IMR-90 (cell line): Measurements from ENCODE around the gene BCL2L2.

Experiments
- POLR2A ChIP-seq: IDR thresholded peaks from 2 replicates; pipeline ENCODE4 v1.6.1; 2012; ENCODE audit warnings: mild to moderate bottlenecking, low read depth, low read length
- RFX5 ChIP-seq: IDR thresholded peaks from 2 replicates; pipeline ENCODE4 v1.8.0; 2012; ENCODE audit warnings: low read depth, mild to moderate bottlenecking, low read length, moderate library complexity
- TF ChIP-seq, protein P1 (sequence below): conservative IDR thresholded peaks from 2 replicates; pipeline ENCODE4 v1.5.1; 2012; ENCODE audit warnings: mild to moderate bottlenecking, low read depth, low read length, improper control_type of control experiment

DNA sequence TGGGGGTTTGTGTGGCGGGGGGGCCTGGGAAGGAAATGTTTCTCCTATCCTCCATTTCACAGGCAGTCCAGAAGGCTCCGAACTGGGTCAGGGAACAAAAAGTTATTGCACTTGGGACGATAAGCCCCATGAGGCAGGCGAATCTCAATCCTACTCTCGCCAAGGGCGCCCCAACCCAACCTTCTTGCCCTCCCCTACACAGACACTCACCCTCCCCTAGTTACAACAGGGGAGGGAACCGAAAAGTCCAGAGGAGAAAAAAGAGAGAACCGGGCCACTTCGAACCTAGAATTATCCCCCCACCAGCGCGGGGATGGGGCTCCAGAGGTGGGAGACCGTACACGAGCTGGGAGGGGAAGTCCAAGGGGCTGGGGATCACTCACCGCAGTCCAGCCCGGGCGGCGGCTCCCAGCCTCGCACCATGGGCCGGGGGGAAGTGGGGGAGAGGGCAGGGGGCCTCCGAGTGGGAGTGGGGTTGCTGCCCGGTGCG is 21.1 kb upstream of the BCL2L2 start:
- TF ChIP-seq POLR2A, result no peak
- no peak for TF ChIP-seq RFX5
- TF ChIP-seq, protein P1, sequence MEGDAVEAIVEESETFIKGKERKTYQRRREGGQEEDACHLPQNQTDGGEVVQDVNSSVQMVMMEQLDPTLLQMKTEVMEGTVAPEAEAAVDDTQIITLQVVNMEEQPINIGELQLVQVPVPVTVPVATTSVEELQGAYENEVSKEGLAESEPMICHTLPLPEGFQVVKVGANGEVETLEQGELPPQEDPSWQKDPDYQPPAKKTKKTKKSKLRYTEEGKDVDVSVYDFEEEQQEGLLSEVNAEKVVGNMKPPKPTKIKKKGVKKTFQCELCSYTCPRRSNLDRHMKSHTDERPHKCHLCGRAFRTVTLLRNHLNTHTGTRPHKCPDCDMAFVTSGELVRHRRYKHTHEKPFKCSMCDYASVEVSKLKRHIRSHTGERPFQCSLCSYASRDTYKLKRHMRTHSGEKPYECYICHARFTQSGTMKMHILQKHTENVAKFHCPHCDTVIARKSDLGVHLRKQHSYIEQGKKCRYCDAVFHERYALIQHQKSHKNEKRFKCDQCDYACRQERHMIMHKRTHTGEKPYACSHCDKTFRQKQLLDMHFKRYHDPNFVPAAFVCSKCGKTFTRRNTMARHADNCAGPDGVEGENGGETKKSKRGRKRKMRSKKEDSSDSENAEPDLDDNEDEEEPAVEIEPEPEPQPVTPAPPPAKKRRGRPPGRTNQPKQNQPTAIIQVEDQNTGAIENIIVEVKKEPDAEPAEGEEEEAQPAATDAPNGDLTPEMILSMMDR, result no peak
